HG03025 (cell line): ENCODE data around the gene MEGF6.

Experiments
- ATAC-seq: cut with Tn5 transposase; IDR thresholded peaks from one replicate; pipeline ENCODE4 v1.9.1; 2021; ENCODE audit warnings: mild to moderate bottlenecking, moderate library complexity; ENCODE audit not compliant: unreplicated experiment, low FRiP score

The MEGF6 gene

GRCh38 chr1:3510136-3510955, 101.0 kb downstream of the MEGF6 start:
- no peak for ATAC-seq

GRCh38 chr1:3509721-3510120, 101.6 kb downstream of the MEGF6 start:
- ATAC-seq = no peak

GRCh38 chr1:3508757-3509415, 102.4 kb downstream of the MEGF6 start:
- no peak for ATAC-seq

GRCh38 chr1:3507636-3508275, 103.6 kb downstream of the MEGF6 start:
- no peak for ATAC-seq

- no peak for ATAC-seq
Measured at GRCh38 chr1:3506943-3507342, 104.4 kb downstream of the MEGF6 start.

- ATAC-seq = no peak
Measured at GRCh38 chr1:3506041-3506440, 105.3 kb downstream of the MEGF6 start.

GRCh38 chr1:3505161-3505560, 106.1 kb downstream of the MEGF6 start:
- ATAC-seq = no peak

GRCh38 chr1:3504822-3505153, 106.5 kb downstream of the MEGF6 start:
- ATAC-seq = no peak

- no peak for ATAC-seq
Measured at GRCh38 chr1:3504151-3504821, 107.0 kb downstream of the MEGF6 start.

- ATAC-seq = no peak
Measured at GRCh38 chr1:3503525-3503886, 107.8 kb downstream of the MEGF6 start.

- no peak for ATAC-seq
Measured at GRCh38 chr1:3502641-3503524, 108.4 kb downstream of the MEGF6 start.

GRCh38 chr1:3501856-3502640, 109.3 kb downstream of the MEGF6 start:
- no peak for ATAC-seq

GRCh38 chr1:3501437-3501836, 109.9 kb downstream of the MEGF6 start:
- no peak for ATAC-seq

GRCh38 chr1:3500265-3500835, 111.0 kb downstream of the MEGF6 start:
- no peak for ATAC-seq

- ATAC-seq = no peak
Measured at GRCh38 chr1:3499611-3500010, 111.7 kb downstream of the MEGF6 start.

- ATAC-seq = no peak
Measured at GRCh38 chr1:3498986-3499385, 112.3 kb downstream of the MEGF6 start.

- ATAC-seq = no peak
Measured at GRCh38 chr1:3498246-3498930, 112.9 kb downstream of the MEGF6 start.

GRCh38 chr1:3497521-3497920, 113.8 kb downstream of the MEGF6 start:
- no peak for ATAC-seq

- no peak for ATAC-seq
Measured at GRCh38 chr1:3496916-3497315, 114.4 kb downstream of the MEGF6 start.
